Thoracic aorta (tissue), 2 donors: Measurements from ENCODE around the gene ATP5ME. TPM values are rescaled to one million over a fixed set of nuclear protein-coding genes. Genes with fewer than 3 reads are reported as not detected.

Experiments used
- ATAC-seq: fragments of 150-250 bp; one replicate; pipeline ENCODE4 v1.8.0; 2017; ENCODE audit warnings: low read depth; ENCODE audit not compliant: insufficient number of reproducible peaks, low FRiP score
- DNase-seq: peaks from one replicate; pipeline ENCODE4 v3.0.0-alpha.2; 2020; ENCODE audit warnings: low spot score
- H3K27ac ChIP-seq, 2 donors: fragments of 200-600 bp; sonication (generic); 1 replicate in 1 of 2; 2 replicates in 1 of 2; pipeline ENCODE4 v1.5.1; 2016; ENCODE audit warnings: mild to moderate bottlenecking in 2 of 2, moderate library complexity in 2 of 2
- H3K27me3 ChIP-seq: fragments of 200-600 bp; sonication (generic); replicated peaks from 2 replicates; pipeline ENCODE4 v1.6.0; 2016; ENCODE audit warnings: mild to moderate bottlenecking; ENCODE audit not compliant: insufficient read depth
- H3K36me3 ChIP-seq: fragments of 200-600 bp; sonication (generic); one replicate; pipeline ENCODE4 v1.5.1; 2016
- H3K4me1 ChIP-seq, 2 donors: fragments of 200-600 bp; sonication (generic); 1 replicate in 1 of 2; 2 replicates in 1 of 2; pipeline versions ENCODE4 v1.5.1 to v1.6.0; 2016; ENCODE audit warnings: low read depth in 2 of 2, mild to moderate bottlenecking in 1 of 2; ENCODE audit not compliant: control insufficient read depth in 1 of 2
- H3K4me3 ChIP-seq: fragments of 200-600 bp; sonication (generic); 2 replicates; pipeline ENCODE4 v1.5.1; 2016; ENCODE audit warnings: mild to moderate bottlenecking
- H3K9me3 ChIP-seq: fragments of 200-600 bp; sonication (generic); 2 replicates; pipeline ENCODE4 v1.5.1; 2016
- CTCF ChIP-seq: fragments of 200-600 bp; sonication (generic); IDR thresholded peaks from one replicate; pipeline ENCODE4 v1.5.1; 2019; ENCODE audit warnings: antibody characterized with exemption
- total RNA-seq, 2 donors: library from RNA; depleted of rRNA; stranded (reverse); fragments of >200 nt; gene quantifications; one replicate each; pipeline versions ENCODE4 v1.1.0 to v1.2.3, GENCODE V29; 2016

ATP5ME gene
- total RNA-seq, 2 donors from 2014 or later = 21.0 to 51.6 TPM

GRCh38 chr4:653080-653821, 20.8 kb downstream of the ATP5ME start:
- H3K9me3 ChIP-seq = no peaks in the 10 kb centered on the region
- H3K36me3 ChIP-seq = no peaks in the 10 kb centered on the region
- H3K27me3 ChIP-seq = no peaks in the 10 kb centered on the region
- no peak overlapping the region for H3K27ac ChIP-seq
- no peaks in the 10 kb centered on the region for H3K4me1 ChIP-seq
- DNase-seq (no peak), ATAC-seq (no peak)
- no peak for TF ChIP-seq CTCF
- no peak overlapping the region for H3K4me3 ChIP-seq

GRCh38 chr4:651884-652642, 22.0 kb downstream of the ATP5ME start:
- H3K27ac ChIP-seq = no peak overlapping the region
- H3K4me1 ChIP-seq = no peaks in the 10 kb centered on the region
- H3K9me3 ChIP-seq = no peaks in the 10 kb centered on the region
- DNase-seq = no peak
- no peak for ATAC-seq
- TF ChIP-seq CTCF = no peak
- no peak overlapping the region for H3K4me3 ChIP-seq
- H3K36me3 ChIP-seq = no peaks in the 10 kb centered on the region
- no peaks in the 10 kb centered on the region for H3K27me3 ChIP-seq

- ATAC-seq (no peak), DNase-seq (no peak)
- H3K36me3 ChIP-seq = no peaks in the 10 kb centered on the region
- H3K27me3 ChIP-seq = no peaks in the 10 kb centered on the region
- no peaks in the 10 kb centered on the region for H3K9me3 ChIP-seq
- H3K27ac ChIP-seq = no peak overlapping the region
- H3K4me1 ChIP-seq = no peaks in the 10 kb centered on the region
- no peak overlapping the region for H3K4me3 ChIP-seq
- TF ChIP-seq CTCF = no peak
These were observed 22.9 kb downstream of the ATP5ME start for GRCh38 chr4:650951-651883.

GRCh38 chr4:650461-650860, 23.6 kb downstream of the ATP5ME start:
- no peaks in the 10 kb centered on the region for H3K27me3 ChIP-seq
- no peaks in the 10 kb centered on the region for H3K4me1 ChIP-seq
- no peak overlapping the region for H3K4me3 ChIP-seq
- H3K36me3 ChIP-seq = no peaks in the 10 kb centered on the region
- H3K27ac ChIP-seq = no peak overlapping the region
- DNase-seq (no peak), ATAC-seq (no peak)
- H3K9me3 ChIP-seq = no peaks in the 10 kb centered on the region
- TF ChIP-seq CTCF = no peak
